Stimulated activated CD8-positive, alpha-beta memory T cell treated with anti-CD3 and anti-CD28 coated beads, Interleukin-12 subunit alpha, Interleukin-12 subunit beta, amount 100 ng/mL, for 4 hours (primary cell): ENCODE data around the gene AUP1.

Source experiments
- DNase-seq: peaks from one replicate; pipeline ENCODE4 v3.0.0-alpha.2; 2020; ENCODE audit warnings: low read depth

The AUP1 gene

GRCh38 chr2:74513605-74514367 is 15.7 kb downstream of the AUP1 start:
- no peak for DNase-seq

GRCh38 chr2:74512744-74513604 is 16.5 kb downstream of the AUP1 start:
- no peak for DNase-seq

- DNase-seq, result no peak
These were observed 18.2 kb downstream of the AUP1 start for GRCh38 chr2:74511104-74511989.

GRCh38 chr2:74510272-74510671 is 19.2 kb downstream of the AUP1 start:
- no peak for DNase-seq

GRCh38 chr2:74507926-74508520 is 21.5 kb downstream of the AUP1 start:
- DNase-seq, result no peak

- peak; percentile 97 for DNase-seq
These were observed 22.2 kb downstream of the AUP1 start, which contains the start of gene PCGF1 for GRCh38 chr2:74507145-74507925. PCGF1 (minus strand) TSS chr2:74507695; CDS start chr2:74507668, 27 bp downstream.

- no peak for DNase-seq
These were observed 23.9 kb downstream of the AUP1 start for GRCh38 chr2:74505448-74506246.

- no peak for DNase-seq
These were observed 24.9 kb downstream of the AUP1 start for GRCh38 chr2:74504591-74504990.

GRCh38 chr2:74503506-74504475 is 25.7 kb downstream of the AUP1 start:
- DNase-seq, result no peak

GRCh38 chr2:74502720-74503505 is 26.6 kb downstream of the AUP1 start:
- DNase-seq, result no peak

- DNase-seq, result no peak
These were observed 27.3 kb downstream of the AUP1 start for GRCh38 chr2:74502147-74502719.

GRCh38 chr2:74501335-74502071 is 28.0 kb downstream of the AUP1 start:
- no peak for DNase-seq

GRCh38 chr2:74500578-74500946 is 28.9 kb downstream of the AUP1 start:
- no peak for DNase-seq

- no peak for DNase-seq
These were observed 29.4 kb downstream of the AUP1 start for GRCh38 chr2:74499940-74500577.

GRCh38 chr2:74499267-74499939 is 30.1 kb downstream of the AUP1 start, which contains the start of gene LBX2:
LBX2 (minus strand) TSS chr2:74499603; CDS start chr2:74499537, 66 bp downstream.
- DNase-seq, result no peak
